ENCODE measurements around the gene KLHL3.

- TF ChIP-seq CTCF (IDR thresholded peaks at IDR 0.05) (no peak), POLR2A (IDR thresholded peaks at IDR 0.05) (no peak)
Observed at GRCh38 chr5:137607771-137608170, 128.1 kb downstream of the KLHL3 start.

Measured in esophagus squamous epithelium (tissue), 4 donors.